H1 (cell line): ENCODE data around the gene BSPRY. TPM values are rescaled to one million over a fixed set of nuclear protein-coding genes. Genes with fewer than 3 reads are reported as not detected.

Experiments used
- CTCF ChIA-PET: fragments of 300-600 bp; sonication (Branson Sonifier 250); formaldehyde crosslinking; loops from one replicate; lab custom pipeline; 2021; ENCODE audit not compliant: partially characterized antibody; lab: Charles Lee
- POLR2A ChIA-PET: fragments of 300-600 bp; sonication (Branson Sonifier 250); formaldehyde crosslinking; loops from one replicate; lab custom pipeline; 2021; ENCODE audit warnings: inconsistent platforms; ENCODE audit not compliant: partially characterized antibody; lab: Charles Lee
- DNase-seq, 2 experiments: peaks; one replicate each; pipeline versions ENCODE4 v3.0.0 to v3.0.0-alpha.2; 2010 to 2022; ENCODE audit warnings: low spot score in 2 of 2, low read depth in 1 of 2, mixed read lengths in 1 of 2
- FAIRE-seq: peaks from 2 replicates; lab custom pipeline; 2011; peaks lifted over from hg19 to GRCh38; lab: Jason Lieb, UNC
- H2AFZ ChIP-seq: 2 replicates; pipeline ENCODE4 v1.8.1; 2012; ENCODE audit warnings: low read length, inconsistent platforms
- H2AK5ac ChIP-seq: 2 replicates; pipeline ENCODE4 v1.6.1; 2013; ENCODE audit warnings: low read depth, low read length
- H2BK120ac ChIP-seq: replicated peaks from 2 replicates; pipeline ENCODE3; 2013; ENCODE audit warnings: low read depth, low read length, inconsistent platforms
- H2BK12ac ChIP-seq: 2 replicates; pipeline ENCODE4 v1.6.1; 2013; ENCODE audit warnings: low read depth, low read length
- H2BK15ac ChIP-seq: 2 replicates; pipeline ENCODE4 v1.6.1; 2013; ENCODE audit warnings: low read length
- H2BK20ac ChIP-seq: 2 replicates; pipeline ENCODE4 v1.6.1; 2013; ENCODE audit warnings: low read length
- H2BK5ac ChIP-seq: 2 replicates; pipeline ENCODE4 v1.6.1; 2013; ENCODE audit warnings: low read depth, low read length
- H3K14ac ChIP-seq: 2 replicates; pipeline ENCODE4 v1.6.1; 2013; ENCODE audit warnings: inconsistent platforms; ENCODE audit not compliant: insufficient read length
- H3K18ac ChIP-seq: 2 replicates; pipeline ENCODE4 v1.6.1; 2013; ENCODE audit warnings: low read length; ENCODE audit errors: extremely low read depth
- H3K23ac ChIP-seq: 2 replicates; pipeline ENCODE4 v1.6.1; 2013; ENCODE audit warnings: inconsistent platforms; ENCODE audit not compliant: insufficient read length
- H3K23me2 ChIP-seq: 2 replicates; pipeline ENCODE4 v1.6.1; 2013; ENCODE audit warnings: low read depth, low read length
- H3K27ac ChIP-seq: 2 replicates; pipeline ENCODE4 v1.6.1; 2011; ENCODE audit warnings: low read depth, low read length, inconsistent platforms
- H3K27me3 ChIP-seq, 4 experiments: replicated peaks in 1 of 4; 1 replicate in 1 of 4; 2 replicates in 3 of 4; pipeline versions ENCODE4 v1.6.1 to v1.8.1; 2011 to 2013; ENCODE audit warnings: low read length in 3 of 4, mild to moderate bottlenecking in 3 of 4, inconsistent platforms in 2 of 4, mixed read lengths in 2 of 4, moderate library complexity in 1 of 4; ENCODE audit not compliant: control insufficient read depth in 3 of 4, insufficient read depth in 3 of 4; ENCODE audit errors: extremely low read depth in 1 of 4
- H3K36me3 ChIP-seq, 4 experiments: 2 replicates each; pipeline versions ENCODE4 v1.6.1 to v1.8.1; 2011 to 2013; ENCODE audit warnings: mild to moderate bottlenecking in 4 of 4, low read length in 3 of 4, moderate library complexity in 2 of 4, control low read depth in 1 of 4, inconsistent platforms in 1 of 4; ENCODE audit not compliant: insufficient read depth in 4 of 4, control insufficient read depth in 2 of 4
- H3K4ac ChIP-seq: replicated peaks from 2 replicates; pipeline ENCODE3; 2013; ENCODE audit warnings: low read length, low read depth, mixed read lengths, inconsistent platforms; ENCODE audit not compliant: insufficient read length
- H3K4me1 ChIP-seq, 4 experiments: replicated peaks in 1 of 4; 1 replicate in 1 of 4; 2 replicates in 3 of 4; pipeline versions ENCODE4 v1.6.1 to v1.8.1; 2011 to 2013; ENCODE audit warnings: low read length in 3 of 4, inconsistent platforms in 2 of 4, mixed read lengths in 1 of 4; ENCODE audit not compliant: insufficient read depth in 4 of 4, control insufficient read depth in 3 of 4
- H3K4me2 ChIP-seq, 2 experiments: 2 replicates each; pipeline versions ENCODE4 v1.6.1 to v1.8.1; 2011 to 2013; ENCODE audit warnings: low read depth in 2 of 2, low read length in 2 of 2, control low read depth in 1 of 2, inconsistent platforms in 1 of 2, mild to moderate bottlenecking in 1 of 2; ENCODE audit not compliant: insufficient read depth in 1 of 2
- H3K4me3 ChIP-seq, 4 experiments: fragments of 200-600, 300-600 bp in 1 of 4; sonication (generic), shearing (Covaris generic), sonication (Bioruptor Twin) in 1 of 4; 2 replicates each; pipeline versions ENCODE4 v1.5.1 to v1.8.1; 2011 to 2016; ENCODE audit warnings: low read length in 4 of 4, low read depth in 3 of 4, control low read depth in 2 of 4, inconsistent platforms in 2 of 4, mild to moderate bottlenecking in 2 of 4, mixed read lengths in 1 of 4, moderate library complexity in 1 of 4; ENCODE audit not compliant: insufficient read depth in 2 of 4; ENCODE audit errors: extremely low read depth in 1 of 4
- H3K56ac ChIP-seq: replicated peaks from 2 replicates; pipeline ENCODE3; 2013; ENCODE audit warnings: low read depth, mild to moderate bottlenecking, mixed read lengths, low read length, inconsistent platforms; ENCODE audit not compliant: insufficient read length
- H3K79me1 ChIP-seq: 2 replicates; pipeline ENCODE4 v1.6.1; 2013; ENCODE audit warnings: low read depth, low read length, control low read depth
- H3K79me2 ChIP-seq, 2 experiments: 2 replicates each; pipeline versions ENCODE4 v1.6.1 to v1.8.1; 2012 to 2013; ENCODE audit warnings: low read length in 2 of 2, mild to moderate bottlenecking in 2 of 2, inconsistent platforms in 1 of 2; ENCODE audit not compliant: insufficient read depth in 2 of 2, control insufficient read depth in 1 of 2
- H3K9ac ChIP-seq, 4 experiments: replicated peaks in 1 of 4; 1 replicate in 1 of 4; 2 replicates in 3 of 4; pipeline versions ENCODE4 v1.6.1 to v1.8.1; 2011 to 2013; ENCODE audit warnings: low read depth in 3 of 4, low read length in 3 of 4, control low read depth in 2 of 4, mild to moderate bottlenecking in 2 of 4, moderate library complexity in 2 of 4, inconsistent platforms in 1 of 4; ENCODE audit errors: extremely low read depth in 1 of 4
- H3K9me3 ChIP-seq, 2 experiments: 2 replicates each; pipeline versions ENCODE4 v1.6.1 to v1.8.1; 2012 to 2013; ENCODE audit warnings: mild to moderate bottlenecking in 2 of 2, moderate library complexity in 2 of 2, control low read depth in 1 of 2, inconsistent platforms in 1 of 2, low read depth in 1 of 2, low read length in 1 of 2, mixed read lengths in 1 of 2; ENCODE audit not compliant: insufficient read depth in 2 of 2
- H4K20me1 ChIP-seq, 2 experiments: replicated peaks in 1 of 2; 2 replicates each; pipeline versions ENCODE3 to v1.8.1; 2011 to 2013; ENCODE audit warnings: inconsistent platforms in 2 of 2, low read length in 2 of 2, mild to moderate bottlenecking in 1 of 2; ENCODE audit not compliant: insufficient read depth in 2 of 2, control insufficient read depth in 1 of 2
- H4K5ac ChIP-seq: 2 replicates; pipeline ENCODE4 v1.6.1; 2013; ENCODE audit warnings: low read length, low read depth, mixed read lengths, inconsistent platforms; ENCODE audit not compliant: insufficient read length
- H4K8ac ChIP-seq: 2 replicates; pipeline ENCODE4 v1.8.0; 2013; ENCODE audit warnings: mild to moderate bottlenecking, moderate library complexity, low read length, inconsistent platforms; ENCODE audit not compliant: insufficient read depth; ENCODE audit errors: extremely low read depth
- H4K91ac ChIP-seq: replicated peaks from 2 replicates; pipeline ENCODE3; 2013; ENCODE audit warnings: low read length, mixed read lengths, inconsistent platforms; ENCODE audit not compliant: insufficient read length
- CTBP2 ChIP-seq: IDR thresholded peaks from 2 replicates; pipeline ENCODE4 v1.7.0; 2011; ENCODE audit warnings: borderline replicate concordance, mild to moderate bottlenecking, moderate library complexity, mixed read lengths, low read length; ENCODE audit not compliant: insufficient read depth, insufficient read length
- HDAC2 ChIP-seq, 2 experiments: fragments of 300-600 bp in 1 of 2; sonication (generic) in 1 of 2; IDR thresholded peaks; 2 replicates each; pipeline ENCODE4 v1.6.1; 2011 to 2012; ENCODE audit warnings: low read depth in 2 of 2, low read length in 2 of 2, mild to moderate bottlenecking in 2 of 2, moderate library complexity in 2 of 2, borderline replicate concordance in 1 of 2, inconsistent platforms in 1 of 2
- HDAC6 ChIP-seq: IDR thresholded peaks from one replicate; pipeline ENCODE4 v1.7.1; 2012; ENCODE audit warnings: low read depth, mild to moderate bottlenecking, inconsistent platforms, low read length, moderate library complexity
- POLR2AphosphoS5 ChIP-seq: IDR thresholded peaks from 2 replicates; pipeline ENCODE4 v1.6.1; 2011; ENCODE audit warnings: low read depth, low read length
- RBBP5 ChIP-seq: IDR thresholded peaks from 2 replicates; pipeline ENCODE4 v1.7.1; 2012; ENCODE audit warnings: low read depth, mild to moderate bottlenecking, inconsistent platforms, low read length, moderate library complexity, borderline replicate concordance
- RXRA ChIP-seq: IDR thresholded peaks from 2 replicates; pipeline ENCODE4 v1.6.1; 2011; ENCODE audit warnings: low read depth, mild to moderate bottlenecking, low read length, moderate library complexity; ENCODE audit not compliant: insufficient read depth
- SAP30 ChIP-seq: fragments of 300-600 bp; sonication (generic); IDR thresholded peaks from 2 replicates; pipeline ENCODE4 v1.7.1; 2012; ENCODE audit warnings: low read length, moderate library complexity, mild to moderate bottlenecking, inconsistent platforms; ENCODE audit not compliant: insufficient read depth, insufficient replicate concordance
- SP1 ChIP-seq: IDR thresholded peaks from 2 replicates; pipeline ENCODE4 v1.6.1; 2011; ENCODE audit warnings: low read depth, low read length
- WGBS, 2 experiments: shearing (Covaris generic) in 1 of 2; methylation state at CpG; one replicate each; pipeline versions ENCODE4 v1.1.6 to v1.1.7; 2013 to 2015; ENCODE audit warnings: low lambda C conversion rate in 2 of 2, mixed read lengths in 2 of 2, inconsistent platforms in 1 of 2, low coverage in 1 of 2, missing lambda C conversion rate in 1 of 2; ENCODE audit not compliant: insufficient replicate concordance in 2 of 2, insufficient coverage in 1 of 2, insufficient read length in 1 of 2; ENCODE audit errors: extremely low coverage in 1 of 2, missing lambda C conversion rate in 1 of 2; 5-methylcytosine and 5-hydroxymethylcytosine counted together
- polyA plus RNA-seq, 7 experiments: library from polyadenylated mRNA; depleted of rRNA in 3 of 7; stranded (reverse) in 5 of 7; unstranded in 2 of 7; fragments of >200 nt in 5 of 7; fragments of 200-250 nt in 2 of 7; gene quantifications; 1 replicate in 5 of 7; 2 replicates in 1 of 7; 4 replicates in 1 of 7; pipeline versions ENCODE4 v1.2.1 to v1.2.3, GENCODE V29; 2011 to 2013; ENCODE audit warnings: missing spikeins in 2 of 7, mixed read lengths in 2 of 7
- total RNA-seq: library from RNA; stranded (reverse); fragmentation: NEBNext Ultra II Directional; extraction: Animal tissue kit (Norgen Biotek cat#: 25700); gene quantifications from 2 replicates; pipeline ENCODE4 v1.2.1, GENCODE V29; 2021
- TF ChIP-seq, protein P1 (sequence below): IDR thresholded peaks from 2 replicates; pipeline ENCODE4 v1.6.1; 2011; ENCODE audit warnings: low read depth, mild to moderate bottlenecking, low read length; ENCODE audit not compliant: insufficient read depth

BSPRY gene
- total and polyA plus RNA-seq, 2 of the 8 experiments (the other 6 are each of a cell fraction or from before 2014, with no cell fraction given), result 5.5 to 10.9 TPM

DNA sequence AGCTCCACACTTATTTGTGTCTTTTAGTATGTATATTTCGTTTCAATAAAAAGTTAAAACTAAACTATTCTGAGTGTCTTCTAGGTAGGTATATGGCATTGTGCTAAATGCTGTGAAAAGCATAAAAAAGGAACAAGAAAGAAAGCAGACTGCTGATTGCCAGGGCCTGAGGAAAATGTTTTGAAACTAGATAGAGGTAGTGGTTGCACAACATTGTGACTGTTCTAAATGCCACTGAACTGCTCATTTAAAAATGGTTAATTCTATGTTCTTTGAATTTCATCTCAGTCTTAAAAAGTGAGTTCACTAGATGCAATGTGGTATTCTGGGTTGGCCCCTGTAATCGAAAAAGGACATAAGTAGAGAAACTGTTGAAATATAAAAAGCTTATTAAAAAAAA lies 54.3 kb downstream of the BSPRY start:
- CTCF ChIA-PET, result interaction anchor here (0.9 to 9.0 kb wide), 9 partner anchors 10 to 253 kb away, joined by 3 to 61 read pairs (median 4); no protein-coding TSS in a partner anchor
- no peaks in the 10 kb centered on the region for H3K27me3 ChIP-seq
- no peak overlapping the region for H4K5ac ChIP-seq
- H3K4me1 ChIP-seq, result peaks cover 0 to 2% (median under 1%) of the 10 kb centered on the region in 4 experiments; a peak in 3 of 7 replicates
- no peak overlapping the region for H3K9ac ChIP-seq
- no peak overlapping the region for H2AK5ac ChIP-seq
- no peaks in the 10 kb centered on the region for H4K20me1 ChIP-seq
- H3K18ac ChIP-seq, result no peak overlapping the region
- no peak overlapping the region for H2BK120ac ChIP-seq
- no peak overlapping the region for H2BK12ac ChIP-seq
- no peak overlapping the region for H3K4me2 ChIP-seq
- no peak for TF ChIP-seq CTBP2
- no peak for TF ChIP-seq RXRA
- TF ChIP-seq SP1, result no peak
- no peak for TF ChIP-seq HDAC6
- TF ChIP-seq RBBP5, result no peak
- TF ChIP-seq HDAC2 (IDR thresholded peaks at IDR 0.05; ENCODE audit: borderline replicate concordance in 1 of 2, low read depth in 2 of 2, low read length in 2 of 2), result no peak
- no peak for TF ChIP-seq POLR2AphosphoS5
- TF ChIP-seq, protein P1, sequence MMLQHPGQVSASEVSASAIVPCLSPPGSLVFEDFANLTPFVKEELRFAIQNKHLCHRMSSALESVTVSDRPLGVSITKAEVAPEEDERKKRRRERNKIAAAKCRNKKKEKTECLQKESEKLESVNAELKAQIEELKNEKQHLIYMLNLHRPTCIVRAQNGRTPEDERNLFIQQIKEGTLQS, result no peak
- no peak for TF ChIP-seq SAP30
- H2BK15ac ChIP-seq, result no peak overlapping the region
- H2AFZ ChIP-seq, result no peak overlapping the region
- H3K4ac ChIP-seq, result no peak overlapping the region
- H3K36me3 ChIP-seq, result peaks cover 12 to 14% (median 13%) of the 10 kb centered on the region in 4 experiments
- no peaks in the 10 kb centered on the region for H3K9me3 ChIP-seq
- 79% methylated on average over 2 of the region's 2 CpGs; no CpG with 5 or more reads in 1 of the 2 experiments for WGBS, 2 experiments
- DNase-seq, result no peak
- no peaks in the 10 kb centered on the region; the same call in 1 of the 2 replicates for H3K79me1 ChIP-seq
- no peak overlapping the region for H2BK20ac ChIP-seq
- FAIRE-seq, result no peak
- H3K4me3 ChIP-seq, result no peak overlapping the region
- H3K27ac ChIP-seq, result no peak overlapping the region
- POLR2A ChIA-PET, result interaction anchor here (0.5 to 6.3 kb wide), 4 partner anchors 7 to 191 kb away, joined by 3 to 43 read pairs (median 3); partner anchors contain the start of genes C9orf43 and POLE3
- H3K56ac ChIP-seq, result no peak overlapping the region
- no peak overlapping the region for H3K23ac ChIP-seq
- peaks cover 0 to 9% of the 10 kb centered on the region in 2 experiments; a peak in 3 of 4 replicates for H3K79me2 ChIP-seq
- H4K8ac ChIP-seq, result no peak overlapping the region
- no peak overlapping the region for H4K91ac ChIP-seq
- H3K23me2 ChIP-seq, result no peaks in the 10 kb centered on the region
- H3K14ac ChIP-seq, result no peak overlapping the region
- no peak overlapping the region for H2BK5ac ChIP-seq
